Fibroblast of skin of right quadriceps (primary cell): Measurements from ENCODE around the gene LRP2.

ENCODE experiments used
- DNase-seq: peaks from one replicate; pipeline ENCODE4 v3.0.0-alpha.2; 2013

Gene LRP2

GRCh38 chr2:169237286-169237685 is 125.0 kb downstream of the LRP2 start:
- no peak for DNase-seq

- DNase-seq: no peak
These were observed 129.7 kb downstream of the LRP2 start for GRCh38 chr2:169232551-169233154.

- DNase-seq: no peak
These were observed 132.1 kb downstream of the LRP2 start for GRCh38 chr2:169230204-169230603.

- no peak for DNase-seq
These were observed 132.7 kb downstream of the LRP2 start for GRCh38 chr2:169229590-169229989.

- no peak for DNase-seq
These were observed 136.4 kb downstream of the LRP2 start for GRCh38 chr2:169225906-169226305.

GRCh38 chr2:169225233-169225750 is 137.0 kb downstream of the LRP2 start:
- no peak for DNase-seq

- no peak for DNase-seq
These were observed 139.7 kb downstream of the LRP2 start for GRCh38 chr2:169222665-169223064.

GRCh38 chr2:169221745-169222369 is 140.5 kb downstream of the LRP2 start:
- no peak for DNase-seq

GRCh38 chr2:169210917-169211316 is 151.4 kb downstream of the LRP2 start:
- no peak for DNase-seq

- no peak for DNase-seq
These were observed 154.3 kb downstream of the LRP2 start for GRCh38 chr2:169208026-169208425.

- DNase-seq: no peak
These were observed 157.2 kb downstream of the LRP2 start for GRCh38 chr2:169205176-169205575.

- DNase-seq: no peak
These were observed 158.4 kb downstream of the LRP2 start for GRCh38 chr2:169203952-169204351.

- DNase-seq: no peak
These were observed 161.6 kb downstream of the LRP2 start for GRCh38 chr2:169200756-169201155.

- DNase-seq: no peak
These were observed 168.7 kb downstream of the LRP2 start for GRCh38 chr2:169193618-169194017.

- DNase-seq: no peak
These were observed 172.0 kb downstream of the LRP2 start for GRCh38 chr2:169190197-169190775.

GRCh38 chr2:169189132-169189531 is 173.2 kb downstream of the LRP2 start:
- no peak for DNase-seq

GRCh38 chr2:169185711-169186110 is 176.6 kb downstream of the LRP2 start:
- DNase-seq: no peak

GRCh38 chr2:169184074-169184473 is 178.3 kb downstream of the LRP2 start:
- DNase-seq: no peak

GRCh38 chr2:169182573-169182972 is 179.8 kb downstream of the LRP2 start:
- DNase-seq: no peak

- DNase-seq: no peak
These were observed 183.4 kb downstream of the LRP2 start for GRCh38 chr2:169178804-169179390.

GRCh38 chr2:169178364-169178763 is 184.0 kb downstream of the LRP2 start:
- DNase-seq: no peak

GRCh38 chr2:169175112-169175511 is 187.2 kb downstream of the LRP2 start:
- DNase-seq: no peak

GRCh38 chr2:169173876-169174275 is 188.5 kb downstream of the LRP2 start:
- DNase-seq: no peak

GRCh38 chr2:169172914-169173313 is 189.4 kb downstream of the LRP2 start:
- no peak for DNase-seq
